Stimulated activated CD4-positive, alpha-beta T cell treated with anti-CD3 and anti-CD28 coated beads, Interleukin-15, amount 100 ng/mL, for 1 hour (primary cell): ENCODE results near the gene KLB.

ENCODE experiments used
- DNase-seq, 2 donors: peaks; one replicate each; pipeline ENCODE4 v3.0.0-alpha.2; 2020; ENCODE audit warnings: low read depth in 1 of 2, low spot score in 1 of 2

KLB gene

DNA sequence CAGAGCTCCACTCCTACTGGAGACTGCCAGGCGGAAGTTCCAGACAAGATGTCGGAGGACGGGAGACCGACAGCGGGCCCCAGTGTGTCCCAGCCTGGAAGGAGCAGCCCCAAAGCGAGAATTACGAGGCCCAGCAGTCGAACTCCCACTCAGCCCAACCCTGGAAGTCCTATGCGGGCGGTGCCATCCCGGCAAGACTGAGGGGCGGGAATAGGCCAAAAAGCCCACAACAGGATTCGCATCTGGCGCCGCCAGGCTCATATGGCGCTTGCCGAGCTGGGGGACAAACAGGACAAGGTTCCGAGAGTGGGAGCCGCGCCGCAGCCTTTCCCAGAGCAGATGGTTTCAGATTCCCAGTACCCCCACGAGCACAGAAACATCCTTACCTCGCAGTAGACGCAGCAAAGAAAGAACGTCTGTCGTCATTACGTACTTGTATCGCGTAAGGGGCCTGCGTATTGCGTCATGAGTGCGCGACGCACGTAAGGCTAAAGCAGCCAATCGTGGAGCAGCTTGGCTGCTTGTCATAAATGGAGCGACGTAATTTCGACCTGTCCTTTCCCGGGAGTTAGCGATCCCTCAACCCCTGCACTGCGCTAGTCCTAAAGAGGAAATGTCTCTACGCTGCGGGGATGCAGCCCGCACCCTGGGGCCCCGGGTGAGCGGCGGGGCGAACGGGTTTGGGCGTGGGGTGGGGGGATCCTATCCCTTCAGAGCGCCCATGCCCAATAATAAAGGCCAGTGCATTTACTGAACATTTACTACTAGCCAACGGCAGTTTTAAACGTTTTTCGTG is 52.0 kb downstream of the KLB start, which contains the start of the genes LIAS and RPL9:
LIAS (plus strand) TSS at position 552 of the 796 bp plus-strand sequence; CDS start at position 614, 62 bp downstream.
RPL9 (minus strand) TSS at position 418 of the 796 bp plus-strand sequence. CDS start 483 bp downstream, outside the sequence.
- peak; percentile 78 to 85 for DNase-seq

DNA sequence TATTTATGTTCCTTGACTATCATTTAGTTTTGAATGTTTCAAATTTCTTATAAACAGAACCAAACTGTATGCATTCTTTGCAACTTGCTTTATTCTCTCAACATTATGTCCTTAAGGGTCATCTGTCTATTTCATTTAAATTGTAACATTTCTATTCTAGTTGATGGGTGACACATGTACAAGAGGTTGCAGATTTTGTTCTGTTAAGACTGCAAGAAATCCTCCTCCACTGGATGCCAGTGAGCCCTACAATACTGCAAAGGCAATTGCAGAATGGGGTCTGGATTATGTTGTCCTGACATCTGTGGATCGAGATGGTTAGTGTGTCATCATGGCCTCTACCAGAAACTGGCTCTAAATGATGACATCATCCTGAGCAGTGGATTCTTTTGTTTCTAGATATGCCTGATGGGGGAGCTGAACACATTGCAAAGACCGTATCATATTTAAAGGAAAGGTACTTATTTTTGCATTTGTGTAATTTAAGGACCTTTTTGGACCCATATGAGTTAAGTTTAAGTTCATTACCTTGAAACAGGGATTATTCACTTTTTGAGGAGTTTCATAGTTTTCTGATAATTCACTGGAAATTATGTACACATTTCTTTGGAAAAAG is 58.3 kb downstream of the KLB start:
- no peak for DNase-seq

DNA sequence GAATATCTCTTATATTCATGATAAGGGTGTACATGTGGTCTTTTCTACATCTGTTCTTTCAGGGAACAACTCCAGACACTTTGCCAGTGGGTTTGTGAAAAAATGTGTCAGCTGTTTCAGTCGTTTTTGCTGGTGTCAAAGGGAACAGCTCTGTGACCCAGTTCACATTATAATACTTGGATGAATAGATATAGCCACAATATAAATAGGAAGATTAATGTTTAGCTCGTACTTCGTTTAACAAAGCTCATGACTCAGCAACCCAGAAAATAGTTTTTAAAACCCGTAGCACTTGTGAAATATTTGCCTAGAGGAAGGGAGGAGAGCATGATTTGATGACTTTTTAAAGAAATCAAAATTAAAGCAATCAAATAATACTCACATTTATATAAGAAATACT is 60.0 kb downstream of the KLB start:
- DNase-seq, result no peak

DNA sequence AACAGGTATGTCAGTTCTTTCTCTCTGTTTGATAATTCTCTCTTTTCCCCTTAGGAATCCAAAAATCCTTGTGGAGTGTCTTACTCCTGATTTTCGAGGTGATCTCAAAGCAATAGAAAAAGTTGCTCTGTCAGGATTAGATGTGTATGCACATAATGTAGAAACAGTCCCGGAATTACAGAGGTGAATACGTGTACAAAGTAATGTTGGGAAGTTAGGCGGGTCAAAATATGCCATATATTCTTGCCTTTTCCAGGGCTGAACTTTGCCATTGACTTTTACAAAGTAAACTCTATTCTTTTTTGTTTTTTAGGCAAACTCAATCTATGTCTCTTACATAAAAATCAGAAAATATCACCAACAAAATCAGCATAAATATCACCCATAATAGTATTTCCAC is 60.7 kb downstream of the KLB start:
- DNase-seq, result no peak

DNA sequence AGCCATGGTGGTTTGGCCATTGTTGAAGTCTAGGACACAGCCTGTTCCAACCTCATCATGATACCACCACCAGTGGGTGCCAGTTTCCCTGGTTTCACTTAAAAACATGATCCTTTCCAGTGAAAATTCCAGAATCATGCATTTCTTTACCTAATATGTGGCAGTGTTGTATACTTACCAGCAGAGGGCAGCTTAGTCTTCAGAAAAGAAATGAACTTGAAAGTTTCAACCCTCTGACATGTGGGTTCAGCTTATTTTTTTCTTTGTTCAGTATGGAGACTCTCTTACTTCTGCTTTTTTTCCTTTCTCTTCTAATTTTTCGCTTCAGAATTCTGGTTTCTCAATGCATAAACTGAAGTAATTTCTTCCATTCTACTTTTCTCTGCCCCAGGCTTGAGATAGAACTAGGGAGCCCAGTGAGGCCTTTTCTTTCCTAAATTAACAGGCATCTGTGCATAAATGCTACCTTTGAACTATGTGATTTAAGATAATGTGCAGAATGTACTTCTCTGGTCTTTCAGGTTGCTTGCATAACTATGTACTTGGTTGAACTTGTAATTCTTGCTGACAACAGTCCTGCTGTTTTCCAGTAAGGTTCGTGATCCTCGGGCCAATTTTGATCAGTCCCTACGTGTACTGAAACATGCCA is 62.8 kb downstream of the KLB start:
- no peak for DNase-seq

DNA sequence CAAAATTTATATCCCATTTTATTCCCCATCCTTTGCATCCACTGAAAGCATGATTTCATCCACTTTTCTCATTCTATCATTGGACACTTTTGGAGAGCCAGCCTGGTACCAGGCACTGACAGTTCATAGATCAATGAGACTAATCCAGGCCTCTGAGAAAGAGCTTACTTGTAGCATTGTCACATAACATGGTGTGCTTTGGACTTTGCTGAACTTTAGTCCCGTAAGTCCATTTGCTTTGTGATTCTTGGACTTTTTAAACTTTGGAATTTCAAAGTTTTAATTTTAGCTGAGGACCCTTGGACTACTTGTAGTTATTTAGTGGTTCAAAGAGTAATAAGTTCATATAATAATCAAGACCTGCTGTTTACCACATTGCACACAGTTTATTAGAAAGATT is 63.7 kb downstream of the KLB start:
- DNase-seq, result no peak

DNA sequence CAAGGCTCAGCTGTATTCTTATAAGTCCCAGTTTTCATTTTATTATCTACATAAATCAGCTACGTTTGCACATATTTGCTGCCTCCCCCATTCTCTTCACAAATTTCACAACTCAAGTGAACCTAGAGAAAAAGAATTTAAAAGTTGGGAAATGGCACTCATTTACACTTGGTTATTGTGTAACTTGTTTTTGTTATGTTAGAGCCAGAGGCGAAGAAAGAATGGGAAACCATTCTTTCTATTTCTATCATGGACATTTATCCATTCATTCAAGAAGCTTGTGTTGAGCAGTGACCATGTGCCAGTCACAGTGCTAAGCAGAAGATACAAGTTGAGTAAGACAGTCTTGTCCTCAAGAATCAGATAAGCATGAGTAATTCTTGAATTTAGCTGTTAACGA is 65.7 kb downstream of the KLB start:
- DNase-seq, result no peak

DNA sequence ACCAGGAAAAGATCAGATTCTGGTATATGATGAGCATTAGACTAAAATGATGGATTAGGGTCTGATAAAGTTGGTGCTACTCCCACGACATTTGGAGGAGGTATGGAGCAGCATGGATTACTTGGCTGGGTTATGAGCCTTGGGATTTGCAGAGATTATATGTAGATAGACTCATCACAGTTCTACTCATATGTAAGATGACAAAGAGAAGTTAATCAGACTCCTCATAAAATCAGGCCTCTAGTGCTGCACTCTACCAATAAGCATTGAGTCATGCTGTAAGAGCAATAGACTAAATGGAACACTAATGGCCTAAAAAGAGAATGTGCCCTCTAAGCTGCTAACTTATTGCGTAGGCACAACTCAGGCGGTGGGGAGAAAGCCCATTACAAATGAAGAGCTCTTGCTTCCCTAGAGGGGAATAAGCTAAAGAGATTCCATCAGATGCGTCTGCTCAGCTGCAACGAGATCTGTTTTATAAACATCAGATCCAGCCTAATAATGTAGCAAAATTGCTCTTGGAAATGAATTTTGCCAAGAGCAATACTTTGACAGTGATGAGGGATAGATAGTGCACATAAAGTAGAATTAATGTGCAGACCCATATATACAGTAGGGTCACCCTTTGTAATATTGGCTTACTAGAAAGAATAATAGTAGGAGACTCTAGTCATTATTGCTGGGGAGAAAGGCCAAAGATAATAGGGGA is 69.6 kb downstream of the KLB start:
- no peak for DNase-seq

DNA sequence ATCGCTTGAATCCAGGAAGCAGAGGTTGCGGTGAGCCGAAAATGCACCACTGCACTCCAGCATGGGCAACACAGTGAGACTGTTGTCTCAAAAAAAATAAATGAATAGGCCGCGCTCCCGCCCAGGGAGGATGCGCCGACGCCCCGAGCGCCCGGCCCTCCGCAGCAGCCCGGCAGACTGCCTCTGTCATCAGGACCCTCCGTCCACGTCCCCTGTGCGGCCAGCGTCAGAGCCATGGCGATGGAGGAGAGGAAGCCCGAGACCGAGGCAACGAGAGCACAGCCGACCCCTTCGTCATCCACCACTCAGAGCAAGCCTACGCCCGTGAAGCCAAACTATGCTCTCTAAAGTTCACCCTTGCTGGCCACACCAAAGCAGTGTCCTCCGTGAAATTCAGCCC is 73.5 kb downstream of the KLB start:
- DNase-seq, result no peak

DNA sequence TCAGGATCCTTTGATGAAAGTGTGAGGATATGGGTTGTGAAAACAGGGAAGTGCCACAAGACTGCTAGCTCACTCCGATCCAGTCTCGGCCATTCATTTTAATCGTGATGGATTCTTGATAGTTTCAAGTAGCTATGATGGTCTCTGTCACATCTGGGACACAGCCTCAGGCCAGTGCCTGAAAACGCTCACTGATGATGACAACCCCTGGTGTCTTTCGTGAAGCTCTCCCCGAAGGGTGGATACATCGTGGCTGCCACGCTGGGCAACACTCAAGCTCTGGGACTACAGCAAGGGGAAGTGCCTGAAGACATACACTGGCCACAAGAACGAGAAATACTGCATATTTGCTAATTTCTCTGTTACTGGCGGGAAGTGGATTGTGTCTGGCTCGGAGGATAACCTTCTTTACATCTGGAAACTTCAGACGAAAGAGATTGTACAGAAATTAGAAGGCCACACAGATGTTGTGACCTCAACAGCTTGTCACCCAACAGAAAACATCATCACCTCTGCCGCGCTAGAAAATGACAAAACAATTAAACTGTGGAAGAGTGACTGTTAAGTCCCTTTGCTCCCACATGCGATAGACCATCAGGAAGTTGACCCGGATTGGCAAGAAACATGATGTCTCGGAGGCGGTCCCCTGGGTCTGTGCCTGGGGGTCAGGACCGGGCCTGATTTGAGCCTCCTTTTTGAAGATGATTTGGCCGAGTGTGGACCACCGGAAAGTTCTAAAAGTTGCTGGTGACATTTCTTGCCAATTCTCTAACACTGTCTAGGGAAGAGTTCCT is 74.4 kb downstream of the KLB start:
- DNase-seq, result no peak

DNA sequence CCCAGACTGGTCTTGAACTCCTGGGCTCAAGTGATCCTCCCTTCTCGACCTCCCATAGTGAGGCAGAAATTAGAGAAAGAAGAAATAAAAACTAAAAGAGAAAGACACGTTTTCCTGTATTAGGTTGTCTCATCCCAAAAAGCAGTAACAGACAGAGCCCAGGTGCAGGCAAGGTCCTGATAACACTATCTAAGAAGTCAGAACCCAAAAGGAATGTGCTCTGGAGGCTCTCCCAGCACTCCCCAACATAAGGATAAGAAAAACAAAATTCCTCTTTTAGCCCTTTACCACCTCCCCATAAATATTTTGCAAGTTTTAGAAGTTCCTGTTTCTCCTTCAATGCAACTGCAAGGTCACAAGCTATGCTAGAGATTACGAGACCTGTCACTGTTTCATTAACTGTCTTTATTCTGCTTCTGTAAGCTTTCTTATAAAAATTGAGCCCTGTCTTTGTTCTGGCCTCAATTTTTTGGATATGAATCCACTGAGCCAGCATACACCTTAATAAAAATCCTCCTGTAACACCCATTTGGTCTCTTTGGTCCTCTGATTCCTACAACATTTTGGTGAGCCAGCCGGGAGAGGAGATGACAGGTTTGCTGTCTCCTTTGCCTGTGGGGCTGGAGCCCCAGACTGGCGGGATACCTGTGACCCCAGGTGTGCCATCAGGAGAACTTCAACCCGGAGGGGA is 78.0 kb downstream of the KLB start:
- DNase-seq, result no peak

DNA sequence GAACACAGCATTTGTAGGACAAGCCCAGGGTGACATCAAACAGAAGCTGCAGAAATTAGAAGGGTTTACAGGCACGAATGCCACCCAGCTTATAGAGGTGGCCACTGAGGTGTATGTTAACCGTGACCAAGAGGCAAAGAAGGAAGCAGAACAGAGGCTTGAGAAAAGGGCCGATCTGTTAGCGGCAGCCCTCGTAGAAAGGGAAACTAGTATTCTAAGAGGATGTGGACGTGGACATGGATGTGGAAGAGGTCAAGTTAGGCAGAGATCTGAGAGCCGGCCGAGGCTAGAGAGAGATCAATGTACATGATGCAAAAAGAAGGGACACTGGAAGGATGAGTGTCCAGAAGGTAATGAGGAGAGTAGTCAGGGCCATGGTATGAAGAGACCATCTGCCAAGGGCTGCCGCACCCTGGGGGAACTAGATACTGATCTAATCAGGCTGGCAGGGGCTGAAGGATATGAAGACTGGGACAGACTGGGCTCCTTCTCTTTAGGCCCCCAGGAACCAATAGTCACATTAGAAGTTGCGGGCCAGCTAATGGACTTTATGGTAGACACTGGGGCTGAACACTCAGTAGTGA is 79.6 kb downstream of the KLB start:
- no peak for DNase-seq

DNA sequence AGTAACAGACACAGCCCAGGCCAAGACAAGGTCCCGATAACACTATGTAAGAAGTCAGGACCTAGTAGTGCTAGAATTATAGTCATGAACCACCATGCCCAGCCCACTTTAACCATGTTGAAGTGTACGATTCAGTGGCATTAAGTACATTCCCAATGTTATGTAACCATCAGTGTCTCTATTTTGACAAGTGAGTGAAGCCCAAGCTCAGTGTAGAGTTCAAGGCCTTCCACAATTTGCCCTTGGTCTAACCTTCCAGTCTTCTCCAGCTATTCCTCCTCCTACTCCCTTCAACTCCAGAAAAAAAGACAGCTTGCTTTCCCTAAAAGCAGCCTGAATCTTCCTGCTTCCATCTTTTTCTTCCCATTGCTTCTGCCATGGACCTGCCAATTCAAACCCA is 83.6 kb downstream of the KLB start:
- no peak for DNase-seq

DNA sequence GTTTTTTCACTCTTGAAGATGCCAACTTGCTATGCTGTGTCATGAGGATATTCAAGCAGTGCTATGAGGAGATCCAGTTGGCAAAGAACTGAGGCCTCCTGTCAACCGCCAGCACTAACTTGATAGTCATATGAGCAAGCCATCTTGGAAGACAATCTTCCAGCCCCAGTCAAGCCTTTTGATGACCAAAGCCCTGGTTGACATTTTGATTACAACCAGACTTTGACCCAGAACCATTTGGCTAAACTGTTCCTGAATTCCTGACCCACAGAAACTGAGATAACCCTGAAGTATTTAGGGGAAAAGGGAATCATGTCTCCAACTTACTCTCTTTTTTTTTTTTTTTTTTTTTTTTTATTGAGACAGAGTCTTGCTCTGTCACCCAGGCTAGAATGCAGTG is 87.6 kb downstream of the KLB start:
- DNase-seq, result no peak

DNA sequence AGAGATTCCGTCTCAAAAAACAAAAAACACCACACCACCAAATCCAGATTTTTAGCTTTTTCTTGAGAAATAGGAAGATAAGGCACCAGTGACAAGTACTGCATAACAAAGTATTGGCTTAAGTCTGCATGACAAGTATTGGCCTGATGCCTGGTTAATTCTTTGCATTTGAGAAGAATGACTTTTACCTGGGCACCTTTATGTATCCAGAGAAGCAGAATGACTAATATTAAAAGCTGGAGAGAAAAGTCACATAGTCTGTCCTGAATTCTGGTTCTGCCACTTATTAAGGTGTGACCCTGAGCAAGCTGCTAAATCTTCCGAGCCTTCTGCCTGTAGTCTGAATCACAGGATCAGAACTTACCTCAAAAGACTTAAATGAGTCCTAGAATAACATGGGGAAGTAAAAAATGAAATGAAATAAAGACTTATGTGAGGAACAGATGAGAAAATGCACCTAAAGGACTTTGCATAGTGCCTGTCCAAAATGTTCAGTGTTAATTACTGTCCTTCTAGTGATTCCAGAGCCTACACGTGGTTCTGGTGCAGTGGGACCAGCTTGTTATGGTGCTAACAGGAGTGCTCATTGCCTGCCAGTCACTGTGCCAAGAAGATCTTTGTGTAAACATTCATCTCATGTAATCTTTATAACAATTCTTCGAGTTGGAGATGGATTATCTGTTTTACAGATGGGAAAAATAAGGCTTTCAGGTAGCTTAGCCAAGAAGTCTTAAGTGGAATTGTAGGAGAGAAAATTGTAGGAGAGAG is 88.9 kb downstream of the KLB start:
- DNase-seq, result no peak

DNA sequence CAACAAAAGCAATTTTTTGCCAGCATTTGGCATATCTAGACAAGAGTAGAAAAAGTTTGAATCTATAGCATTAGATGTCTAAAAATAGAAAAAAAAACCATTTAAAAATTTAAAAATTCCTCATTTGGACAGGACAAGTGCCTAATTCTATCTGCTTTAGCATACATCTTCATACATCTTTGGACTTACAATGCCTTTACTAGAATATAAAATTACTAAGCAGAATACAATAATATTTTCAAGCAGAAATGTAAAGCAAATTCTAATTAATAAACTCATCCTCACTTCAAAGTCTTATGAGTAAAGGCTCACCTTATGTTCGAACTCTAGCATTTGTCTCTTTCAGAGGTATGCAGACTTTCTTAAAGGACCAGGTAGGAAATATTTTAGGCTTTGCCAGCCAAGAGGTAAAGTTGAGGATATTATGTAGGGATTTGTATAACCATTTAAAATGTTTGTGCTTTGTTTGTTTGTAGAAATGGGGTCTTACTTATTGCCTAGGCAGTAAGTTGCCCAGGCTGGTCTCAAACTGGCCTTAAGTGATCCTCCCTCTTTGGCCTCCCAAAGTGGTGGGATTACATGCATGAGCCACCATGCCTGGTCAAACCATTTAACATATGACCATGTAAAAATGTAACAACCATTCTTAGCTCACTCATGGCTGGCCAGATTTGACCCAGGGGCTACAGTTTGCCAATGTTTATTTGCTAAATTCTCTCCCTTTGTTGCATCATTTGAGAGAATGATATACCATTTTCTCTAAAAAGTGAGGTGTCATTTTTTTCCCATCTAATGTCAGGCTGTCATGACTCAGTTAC is 91.4 kb downstream of the KLB start:
- DNase-seq, result no peak

DNA sequence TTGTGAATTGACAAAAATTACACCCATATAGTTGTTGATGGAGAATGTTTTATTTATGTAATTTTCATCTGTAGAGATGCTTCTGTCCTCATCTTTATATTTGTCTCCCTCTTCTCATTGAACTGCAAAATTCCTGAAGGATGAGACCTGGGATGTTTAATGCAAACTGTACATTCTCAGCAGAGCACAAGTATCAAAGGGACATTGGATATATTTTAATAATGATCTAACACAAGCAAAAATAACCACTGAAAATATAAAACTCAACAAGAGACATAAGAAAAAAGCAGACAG is 91.9 kb downstream of the KLB start:
- DNase-seq, result no peak
